GM12878 (cell line): ENCODE data around the gene CSAD.

Experiments
- CTCF ChIP-seq, 3 experiments: IDR thresholded peaks in 2 of 3; conservative IDR thresholded peaks in 1 of 3; 2 replicates each; pipeline ENCODE4 v1.5.1; 2011; ENCODE audit warnings: low read depth in 3 of 3, low read length in 3 of 3, mild to moderate bottlenecking in 3 of 3, control low read depth in 2 of 3, moderate library complexity in 2 of 3, inconsistent platforms in 1 of 3, mixed read lengths in 1 of 3; ENCODE audit not compliant: control insufficient read depth in 2 of 3, insufficient read depth in 1 of 3; ENCODE audit errors: extremely low read depth in 1 of 3
- HDAC2 ChIP-seq: fragments of 200-600 bp; sonication (generic); IDR thresholded peaks from 2 replicates; pipeline ENCODE4 v1.6.1; 2017
- POLR2A ChIP-seq: IDR thresholded peaks from 2 replicates; pipeline ENCODE4 v1.6.1; 2011; ENCODE audit warnings: low read depth, mild to moderate bottlenecking, low read length
- POLR2AphosphoS5 ChIP-seq: IDR thresholded peaks from 2 replicates; pipeline ENCODE4 v1.6.1; 2011; ENCODE audit warnings: mild to moderate bottlenecking, low read length, inconsistent platforms
- RCOR1 ChIP-seq: conservative IDR thresholded peaks from 2 replicates; pipeline ENCODE4 v1.6.1; 2012; ENCODE audit warnings: low read depth, low read length, improper control_type of control experiment
- SUZ12 ChIP-seq: fragments of 200-600 bp; sonication (generic); IDR thresholded peaks from one replicate; pipeline ENCODE4 v1.6.1; 2018; ENCODE audit warnings: antibody characterized with exemption, mild to moderate bottlenecking; ENCODE audit not compliant: unreplicated experiment
- TBL1XR1 ChIP-seq: IDR thresholded peaks from 2 replicates; pipeline ENCODE4 v1.6.1; 2012; ENCODE audit warnings: low read depth, low read length, improper control_type of control experiment
- USF2 ChIP-seq: IDR thresholded peaks from 2 replicates; pipeline ENCODE4 v1.6.1; 2011; ENCODE audit warnings: low read depth, low read length, improper control_type of control experiment, borderline replicate concordance

GRCh38 chr12:53180220-53180930 is at the start of gene CSAD, which contains the start of gene ZNF740:
- no peak for TF ChIP-seq RCOR1
- TF ChIP-seq CTCF (IDR thresholded peaks at IDR 0.05 in 2 of 3, conservative IDR thresholded peaks at IDR 0.05 in 1 of 3; ENCODE audit: control insufficient read depth in 2 of 3, extremely low read depth in 1 of 3, insufficient read depth in 1 of 3, low read depth in 3 of 3, low read length in 3 of 3) = peak in 2 of 3 experiments; percentile 2 to 12; a peak in 1 of 6 replicates
- peak; percentile 83 for TF ChIP-seq POLR2AphosphoS5
- peak; percentile 81 for TF ChIP-seq POLR2A
- TF ChIP-seq SUZ12 = no peak
- TF ChIP-seq TBL1XR1 = peak; percentile 79
- TF ChIP-seq USF2 = no peak
- no peak for TF ChIP-seq HDAC2
